Suprapubic skin (tissue), 3 donors: Measurements from ENCODE around the gene SRP14.
"Not testable (repeated sequence)": the region's sequence is repeated elsewhere in the genome, so short reads cannot be mapped to it uniquely, and the experiment has no call there.

Experiments used
- POLR2A ChIP-seq, 2 donors: fragments of 450-650 bp; IDR thresholded peaks; one replicate each; pipeline ENCODE4 v1.6.1; 2017; ENCODE audit warnings: antibody characterized with exemption in 2 of 2, mild to moderate bottlenecking in 2 of 2, moderate library complexity in 2 of 2
- TF ChIP-seq, protein P1 (sequence below), 2 donors: fragments of 200-600 bp in 1 of 2; fragments of 450-650 bp in 1 of 2; sonication (generic) in 1 of 2; IDR thresholded peaks; one replicate each; pipeline ENCODE4 v1.5.1; 2016 to 2019; ENCODE audit warnings: antibody characterized with exemption in 2 of 2, mild to moderate bottlenecking in 1 of 2, moderate library complexity in 1 of 2

DNA sequence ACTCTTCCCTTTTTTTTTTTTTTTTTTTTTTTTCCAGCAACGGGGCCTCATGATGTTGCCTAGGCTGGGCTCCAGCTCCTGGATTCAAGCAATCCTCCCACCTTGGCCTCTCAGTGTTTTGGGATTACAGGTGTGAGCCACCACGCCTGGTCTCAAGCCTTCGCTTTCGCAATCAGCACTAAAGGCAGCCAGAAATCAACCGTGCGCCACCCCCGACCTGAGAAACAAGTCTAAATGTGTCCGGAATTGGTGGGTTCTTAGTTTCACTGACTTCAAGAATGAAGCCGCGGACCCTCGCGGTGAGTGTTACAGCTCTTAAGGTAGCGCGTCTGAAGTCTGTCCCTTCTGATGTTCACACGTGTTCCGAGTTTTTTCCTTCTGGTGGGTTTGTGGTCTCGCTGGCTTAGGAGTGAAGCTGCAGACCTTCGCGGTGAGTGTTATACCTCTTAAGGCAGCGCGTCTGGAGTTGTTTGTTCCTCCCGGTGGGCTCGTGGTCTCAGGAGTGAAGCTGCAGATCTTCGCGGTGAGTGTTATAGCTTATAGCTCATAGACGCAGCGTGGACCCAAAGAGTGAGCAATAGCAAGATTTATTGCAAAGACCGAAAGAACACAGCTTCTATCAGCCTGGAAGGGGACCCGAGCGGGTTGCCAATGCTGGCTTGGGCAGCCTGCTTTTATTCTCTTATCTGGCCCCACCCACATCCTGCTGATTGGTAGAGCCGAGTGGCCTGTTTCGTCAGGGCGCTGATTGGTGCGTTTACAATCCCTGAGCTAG lies 34.9 kb upstream of the SRP14 start:
- not testable (repeated sequence) for TF ChIP-seq POLR2A (IDR thresholded peaks at IDR 0.05)
- TF ChIP-seq, protein P1, sequence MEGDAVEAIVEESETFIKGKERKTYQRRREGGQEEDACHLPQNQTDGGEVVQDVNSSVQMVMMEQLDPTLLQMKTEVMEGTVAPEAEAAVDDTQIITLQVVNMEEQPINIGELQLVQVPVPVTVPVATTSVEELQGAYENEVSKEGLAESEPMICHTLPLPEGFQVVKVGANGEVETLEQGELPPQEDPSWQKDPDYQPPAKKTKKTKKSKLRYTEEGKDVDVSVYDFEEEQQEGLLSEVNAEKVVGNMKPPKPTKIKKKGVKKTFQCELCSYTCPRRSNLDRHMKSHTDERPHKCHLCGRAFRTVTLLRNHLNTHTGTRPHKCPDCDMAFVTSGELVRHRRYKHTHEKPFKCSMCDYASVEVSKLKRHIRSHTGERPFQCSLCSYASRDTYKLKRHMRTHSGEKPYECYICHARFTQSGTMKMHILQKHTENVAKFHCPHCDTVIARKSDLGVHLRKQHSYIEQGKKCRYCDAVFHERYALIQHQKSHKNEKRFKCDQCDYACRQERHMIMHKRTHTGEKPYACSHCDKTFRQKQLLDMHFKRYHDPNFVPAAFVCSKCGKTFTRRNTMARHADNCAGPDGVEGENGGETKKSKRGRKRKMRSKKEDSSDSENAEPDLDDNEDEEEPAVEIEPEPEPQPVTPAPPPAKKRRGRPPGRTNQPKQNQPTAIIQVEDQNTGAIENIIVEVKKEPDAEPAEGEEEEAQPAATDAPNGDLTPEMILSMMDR (IDR thresholded peaks at IDR 0.05): not testable (repeated sequence)
